ENCODE measurements around the gene RBBP8NL. TPM values are rescaled to one million over a fixed set of nuclear protein-coding genes. Genes with fewer than 3 reads are reported as not detected.
A peak's percentile ranks its signal among the peaks of the same experiment; 100 is the strongest.

RBBP8NL gene
- total and polyA plus RNA-seq, 4 donors = not detected

- Histone ChIP-seq H3K4me1 (ENCODE audit: control insufficient read depth, insufficient read depth, low read length) (peaks cover 20% of the 10 kb centered on the region), H3K27ac (ENCODE audit: low read depth, low read length) (no peak overlapping the region), H3K4me3 (ENCODE audit: low read depth, low read length) (no peak overlapping the region), H3K9me3 (ENCODE audit: control insufficient read depth, insufficient read depth, low read length) (no peaks in the 10 kb centered on the region), H3K27me3 (ENCODE audit: control insufficient read depth, insufficient read depth, low read length) (peaks cover 61% of the 10 kb centered on the region), H3K36me3 (ENCODE audit: control insufficient read depth, insufficient read depth, low read length) (no peaks in the 10 kb centered on the region)
- DNase-seq (ENCODE audit: low read depth in 4 of 6, low spot score in 6 of 6) = no peak
- 80% methylated on average over 22 of the region's 23 CpGs for WGBS (ENCODE audit: insufficient coverage)
Measured at GRCh38 chr20:62472138-62472940, 45.0 kb upstream of the RBBP8NL start.

GRCh38 chr20:62470459-62470858 is 43.1 kb upstream of the RBBP8NL start:
- H3K9me3 ChIP-seq (ENCODE audit: control insufficient read depth, insufficient read depth, low read length) = no peaks in the 10 kb centered on the region
- WGBS (ENCODE audit: insufficient coverage) = 76% methylated on average over 12 of the region's 12 CpGs
- no peak overlapping the region for H3K4me3 ChIP-seq (ENCODE audit: low read depth, low read length)
- peaks cover 11% of the 10 kb centered on the region for H3K4me1 ChIP-seq (ENCODE audit: control insufficient read depth, insufficient read depth, low read length)
- no peaks in the 10 kb centered on the region for H3K36me3 ChIP-seq (ENCODE audit: control insufficient read depth, insufficient read depth, low read length)
- H3K27me3 ChIP-seq (ENCODE audit: control insufficient read depth, insufficient read depth, low read length) = peaks cover 52% of the 10 kb centered on the region
- H3K27ac ChIP-seq (ENCODE audit: low read depth, low read length) = no peak overlapping the region
- DNase-seq (ENCODE audit: low read depth in 4 of 6, low spot score in 6 of 6) = no peak

GRCh38 chr20:62470001-62470400 is 42.7 kb upstream of the RBBP8NL start:
- no peak overlapping the region for H3K4me3 ChIP-seq (ENCODE audit: low read depth, low read length)
- H3K36me3 ChIP-seq (ENCODE audit: control insufficient read depth, insufficient read depth, low read length) = no peaks in the 10 kb centered on the region
- H3K27me3 ChIP-seq (ENCODE audit: control insufficient read depth, insufficient read depth, low read length) = peaks cover 50% of the 10 kb centered on the region
- 14% methylated on average over 18 of the region's 18 CpGs for WGBS (ENCODE audit: insufficient coverage)
- peak in 2 of 6 donors; percentile 31 to 41 for DNase-seq (ENCODE audit: low read depth in 4 of 6, low spot score in 6 of 6)
- H3K27ac ChIP-seq (ENCODE audit: low read depth, low read length) = no peak overlapping the region
- H3K9me3 ChIP-seq (ENCODE audit: control insufficient read depth, insufficient read depth, low read length) = no peaks in the 10 kb centered on the region
- H3K4me1 ChIP-seq (ENCODE audit: control insufficient read depth, insufficient read depth, low read length) = peaks cover 9% of the 10 kb centered on the region

GRCh38 chr20:62469352-62469751 is 42.0 kb upstream of the RBBP8NL start:
- no peaks in the 10 kb centered on the region for H3K9me3 ChIP-seq (ENCODE audit: control insufficient read depth, insufficient read depth, low read length)
- WGBS (ENCODE audit: insufficient coverage) = 87% methylated on average over 16 of the region's 17 CpGs
- H3K27me3 ChIP-seq (ENCODE audit: control insufficient read depth, insufficient read depth, low read length) = peaks cover 43% of the 10 kb centered on the region

GRCh38 chr20:62466806-62467537 is 39.6 kb upstream of the RBBP8NL start:
- WGBS (ENCODE audit: insufficient coverage) = 88% methylated on average over 18 of the region's 19 CpGs
- DNase-seq (ENCODE audit: low read depth in 4 of 6, low spot score in 6 of 6) = no peak
- H3K9me3 ChIP-seq (ENCODE audit: control insufficient read depth, insufficient read depth, low read length) = no peaks in the 10 kb centered on the region
- H3K27me3 ChIP-seq (ENCODE audit: control insufficient read depth, insufficient read depth, low read length) = peaks cover 25% of the 10 kb centered on the region
- H3K27ac ChIP-seq (ENCODE audit: low read depth, low read length) = no peak overlapping the region
- H3K4me1 ChIP-seq (ENCODE audit: control insufficient read depth, insufficient read depth, low read length) = peaks cover 9% of the 10 kb centered on the region
- no peaks in the 10 kb centered on the region for H3K36me3 ChIP-seq (ENCODE audit: control insufficient read depth, insufficient read depth, low read length)
- no peak overlapping the region for H3K4me3 ChIP-seq (ENCODE audit: low read depth, low read length)

More at GRCh38 chr20:62469352-62469751, 42.0 kb upstream of the RBBP8NL start:
- H3K4me3 ChIP-seq (ENCODE audit: low read depth, low read length) = no peak overlapping the region
- DNase-seq (ENCODE audit: low read depth in 4 of 6, low spot score in 6 of 6) = no peak
- H3K27ac ChIP-seq (ENCODE audit: low read depth, low read length) = no peak overlapping the region
- peaks cover 9% of the 10 kb centered on the region for H3K4me1 ChIP-seq (ENCODE audit: control insufficient read depth, insufficient read depth, low read length)
- no peaks in the 10 kb centered on the region for H3K36me3 ChIP-seq (ENCODE audit: control insufficient read depth, insufficient read depth, low read length)

- Histone ChIP-seq H3K4me1 (ENCODE audit: control insufficient read depth, insufficient read depth, low read length) (peaks cover 9% of the 10 kb centered on the region), H3K4me3 (ENCODE audit: low read depth, low read length) (no peak overlapping the region), H3K27me3 (ENCODE audit: control insufficient read depth, insufficient read depth, low read length) (peaks cover 24% of the 10 kb centered on the region), H3K36me3 (ENCODE audit: control insufficient read depth, insufficient read depth, low read length) (no peaks in the 10 kb centered on the region), H3K9me3 (ENCODE audit: control insufficient read depth, insufficient read depth, low read length) (no peaks in the 10 kb centered on the region), H3K27ac (ENCODE audit: low read depth, low read length) (no peak overlapping the region)
- no peak for DNase-seq (ENCODE audit: low read depth in 4 of 6, low spot score in 6 of 6)
- WGBS (ENCODE audit: insufficient coverage) = 67% methylated on average over 48 of the region's 48 CpGs
Measured at GRCh38 chr20:62466072-62466760, 38.9 kb upstream of the RBBP8NL start.

GRCh38 chr20:62464990-62465389 is 37.7 kb upstream of the RBBP8NL start:
- 74% methylated on average over 6 of the region's 10 CpGs for WGBS (ENCODE audit: insufficient coverage)
- no peak for DNase-seq (ENCODE audit: low read depth in 4 of 6, low spot score in 6 of 6)
- peaks cover 10% of the 10 kb centered on the region for H3K4me1 ChIP-seq (ENCODE audit: control insufficient read depth, insufficient read depth, low read length)
- no peaks in the 10 kb centered on the region for H3K9me3 ChIP-seq (ENCODE audit: control insufficient read depth, insufficient read depth, low read length)
- H3K36me3 ChIP-seq (ENCODE audit: control insufficient read depth, insufficient read depth, low read length) = no peaks in the 10 kb centered on the region
- peaks cover 15% of the 10 kb centered on the region for H3K27me3 ChIP-seq (ENCODE audit: control insufficient read depth, insufficient read depth, low read length)
- H3K4me3 ChIP-seq (ENCODE audit: low read depth, low read length) = no peak overlapping the region
- no peak overlapping the region for H3K27ac ChIP-seq (ENCODE audit: low read depth, low read length)

- DNase-seq (ENCODE audit: low read depth in 4 of 6, low spot score in 6 of 6) = no peak
- H3K36me3 ChIP-seq (ENCODE audit: control insufficient read depth, insufficient read depth, low read length) = no peaks in the 10 kb centered on the region
- H3K27ac ChIP-seq (ENCODE audit: low read depth, low read length) = no peak overlapping the region
- peaks cover 5% of the 10 kb centered on the region for H3K4me1 ChIP-seq (ENCODE audit: control insufficient read depth, insufficient read depth, low read length)
- no peaks in the 10 kb centered on the region for H3K9me3 ChIP-seq (ENCODE audit: control insufficient read depth, insufficient read depth, low read length)
- H3K27me3 ChIP-seq (ENCODE audit: control insufficient read depth, insufficient read depth, low read length) = peaks cover 10% of the 10 kb centered on the region
- no peak overlapping the region for H3K4me3 ChIP-seq (ENCODE audit: low read depth, low read length)
- WGBS (ENCODE audit: insufficient coverage) = 92% methylated on average over 9 of the region's 10 CpGs
Measured at GRCh38 chr20:62464425-62464770, 37.1 kb upstream of the RBBP8NL start.

- H3K27ac ChIP-seq (ENCODE audit: low read depth, low read length) = no peak overlapping the region
- H3K4me3 ChIP-seq (ENCODE audit: low read depth, low read length) = no peak overlapping the region
- H3K4me1 ChIP-seq (ENCODE audit: control insufficient read depth, insufficient read depth, low read length) = peaks cover 5% of the 10 kb centered on the region
- H3K9me3 ChIP-seq (ENCODE audit: control insufficient read depth, insufficient read depth, low read length) = no peaks in the 10 kb centered on the region
- peaks cover 9% of the 10 kb centered on the region for H3K27me3 ChIP-seq (ENCODE audit: control insufficient read depth, insufficient read depth, low read length)
- H3K36me3 ChIP-seq (ENCODE audit: control insufficient read depth, insufficient read depth, low read length) = no peaks in the 10 kb centered on the region
- WGBS (ENCODE audit: insufficient coverage) = 68% methylated on average over 23 of the region's 25 CpGs
- DNase-seq (ENCODE audit: low read depth in 4 of 6, low spot score in 6 of 6) = no peak
Measured at GRCh38 chr20:62463651-62464424, 36.5 kb upstream of the RBBP8NL start.
